ENCODE results near the gene EMC6.

Gene EMC6

DNA sequence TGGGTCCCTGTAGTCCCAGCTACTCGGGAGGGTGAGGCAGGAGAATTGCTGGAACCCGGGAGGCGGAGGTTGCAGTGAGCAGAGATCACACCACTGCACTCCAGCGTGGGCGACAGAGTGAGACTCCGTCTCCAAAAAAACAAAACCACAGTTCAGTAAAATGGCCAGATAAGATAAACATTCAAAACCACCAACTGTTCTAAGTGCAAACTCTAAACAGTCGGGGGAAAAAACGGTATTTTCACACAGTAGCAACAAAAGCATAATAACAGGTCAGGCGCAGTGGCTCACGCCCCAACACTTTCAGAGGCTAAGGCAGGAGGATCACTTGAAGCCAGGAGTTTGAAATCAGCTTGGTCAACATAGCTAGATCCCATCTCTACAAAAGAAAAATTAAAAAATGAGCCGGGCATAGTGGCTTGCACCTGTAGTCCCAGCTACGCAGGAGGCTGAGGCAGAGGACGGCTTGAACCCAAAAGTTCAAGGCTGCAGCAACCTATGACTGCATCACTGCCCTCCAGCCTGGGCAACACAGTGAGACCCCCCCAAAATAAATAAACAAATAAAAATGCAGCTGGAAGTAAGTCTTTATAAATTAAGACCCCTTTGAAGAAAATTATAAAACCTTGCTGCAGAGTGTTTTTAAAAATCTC is 44.3 kb downstream of the EMC6 start:
- DNase-seq, result no peak

DNA sequence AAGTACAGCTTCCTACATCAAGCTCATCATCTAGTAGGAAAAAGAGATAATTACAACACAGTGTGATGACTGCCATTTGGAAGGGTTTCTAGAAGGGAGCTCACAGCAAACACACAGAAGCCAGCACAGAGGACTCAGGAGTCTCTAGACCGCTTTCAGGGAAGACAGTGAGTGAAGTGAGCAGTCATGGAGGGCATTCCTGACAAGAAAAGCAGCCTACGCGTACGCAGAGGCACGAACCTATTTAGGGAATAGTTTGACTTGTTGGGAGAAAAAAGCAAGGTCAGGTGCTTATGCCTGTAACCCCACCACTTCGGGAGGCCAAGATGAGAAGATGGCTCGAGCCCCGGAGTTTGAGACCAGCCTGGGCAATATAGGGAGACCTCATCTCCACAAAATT is 46.7 kb downstream of the EMC6 start:
- DNase-seq, result no peak

- DNase-seq, result no peak
These were observed 49.6 kb downstream of the EMC6 start for GRCh38 chr17:3718201-3718600.

DNA sequence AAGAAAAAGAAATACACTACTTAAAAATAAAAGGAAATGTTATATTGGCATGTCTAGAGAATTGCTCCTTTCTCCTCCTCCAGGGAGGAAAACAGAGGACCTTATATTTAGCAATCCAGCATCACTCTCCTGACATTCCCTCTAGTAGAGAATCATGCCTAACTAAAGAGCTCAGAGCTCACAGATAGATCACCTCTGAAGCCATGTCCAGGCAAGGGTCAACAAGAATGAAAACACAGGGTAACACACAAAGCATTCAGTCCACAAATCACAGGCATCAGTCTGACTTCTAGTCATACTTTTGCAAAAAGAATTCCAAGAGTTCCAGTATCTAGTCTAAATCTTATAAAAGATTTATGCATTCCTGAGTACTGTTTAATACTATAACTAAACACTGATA is 50.7 kb downstream of the EMC6 start:
- no peak for DNase-seq
